GM23338 (cell line): Measurements from ENCODE around the gene RXRB. TPM values are rescaled to one million over a fixed set of nuclear protein-coding genes. Genes with fewer than 3 reads are reported as not detected.

Experiments used
- ATAC-seq: fragments of 200-7000 bp; cut with Tn5 transposase; 3 replicates; pipeline ENCODE4 v1.9.1; 2020
- DNase-seq: peaks from one replicate; pipeline ENCODE4 v3.0.0-alpha.2; 2015; ENCODE audit warnings: low spot score
- H2AFZ ChIP-seq: fragments of 200-600 bp; sonication (generic); 2 replicates; pipeline ENCODE4 v1.8.0; 2016; ENCODE audit warnings: antibody characterized with exemption, mild to moderate bottlenecking, moderate library complexity
- H3F3A ChIP-seq: fragments of 200-600 bp; sonication (generic); replicated peaks from 2 replicates; pipeline ENCODE4 v1.8.0; 2017; ENCODE audit warnings: antibody characterized with exemption, mixed run types, low read depth
- H3K27ac ChIP-seq: fragments of 200-600 bp; sonication (generic); 2 replicates; pipeline ENCODE4 v1.6.1; 2016; ENCODE audit warnings: low read depth
- H3K27me3 ChIP-seq: fragments of 200-600 bp; sonication (generic); 2 replicates; pipeline ENCODE4 v1.8.0; 2016; ENCODE audit warnings: mild to moderate bottlenecking, mixed run types, moderate library complexity; ENCODE audit not compliant: insufficient read depth
- H3K36me3 ChIP-seq: fragments of 200-600 bp; sonication (generic); 2 replicates; pipeline ENCODE4 v1.8.0; 2016; ENCODE audit warnings: mild to moderate bottlenecking; ENCODE audit not compliant: insufficient read depth
- H3K4me1 ChIP-seq: fragments of 200-600 bp; sonication (generic); 2 replicates; pipeline ENCODE4 v1.8.0; 2016; ENCODE audit warnings: mild to moderate bottlenecking, moderate library complexity; ENCODE audit not compliant: insufficient read depth
- H3K4me2 ChIP-seq: fragments of 200-600 bp; sonication (generic); 2 replicates; pipeline ENCODE4 v1.7.1; 2017; ENCODE audit warnings: mixed run types
- H3K4me3 ChIP-seq: fragments of 200-600 bp; sonication (generic); 2 replicates; pipeline ENCODE4 v1.6.1; 2016; ENCODE audit warnings: mixed run types
- H3K79me2 ChIP-seq: fragments of 200-600 bp; sonication (generic); replicated peaks from 2 replicates; pipeline ENCODE4 v1.8.0; 2017; ENCODE audit warnings: mild to moderate bottlenecking; ENCODE audit not compliant: insufficient read depth
- H3K9me2 ChIP-seq: fragments of 200-600 bp; sonication (generic); 2 replicates; pipeline ENCODE4 v1.8.0; 2017; ENCODE audit not compliant: insufficient read depth
- H4K20me1 ChIP-seq: fragments of 200-600 bp; sonication (generic); replicated peaks from 2 replicates; pipeline ENCODE4 v1.8.0; 2017; ENCODE audit warnings: mild to moderate bottlenecking; ENCODE audit not compliant: insufficient read depth
- H3K27ac Mint-ChIP-seq: 2 replicates; pipeline ENCODE4 v1.8.0; 2020; ENCODE audit warnings: inconsistent platforms, mild to moderate bottlenecking, moderate library complexity, mixed read lengths
- H3K27me3 Mint-ChIP-seq: 3 replicates; pipeline ENCODE4 v1.8.0; 2022; ENCODE audit warnings: low read depth, mild to moderate bottlenecking, moderate library complexity, mixed read lengths, inconsistent platforms; ENCODE audit not compliant: insufficient read depth, poor library complexity
- H3K36me3 Mint-ChIP-seq: 3 replicates; pipeline ENCODE4 v1.8.0; 2021; ENCODE audit warnings: low read depth, mild to moderate bottlenecking, inconsistent platforms, moderate library complexity, mixed read lengths
- H3K4me1 Mint-ChIP-seq: 3 replicates; pipeline ENCODE4 v1.8.0; 2020; ENCODE audit warnings: mild to moderate bottlenecking, inconsistent platforms, mixed read lengths
- H3K4me3 Mint-ChIP-seq: 3 replicates; pipeline ENCODE4 v1.8.0; 2021; ENCODE audit warnings: moderate library complexity, mild to moderate bottlenecking, inconsistent platforms, mixed read lengths
- H3K9me3 Mint-ChIP-seq: 3 replicates; pipeline ENCODE4 v1.8.0; 2020; ENCODE audit warnings: moderate library complexity, mild to moderate bottlenecking, inconsistent platforms, mixed read lengths
- CREB1 ChIP-seq: fragments of 250-450 bp; sonication (Bioruptor Pico); IDR thresholded peaks from 2 replicates; pipeline ENCODE4 v1.5.0; 2020; ENCODE audit warnings: low read depth, mild to moderate bottlenecking, moderate library complexity
- EZH2 ChIP-seq: fragments of 200-600 bp; sonication (generic); IDR thresholded peaks from one replicate; pipeline ENCODE4 v1.8.0; 2017; ENCODE audit warnings: antibody characterized with exemption, mild to moderate bottlenecking, low read depth; ENCODE audit not compliant: unreplicated experiment
- EZH2phosphoT487 ChIP-seq: fragments of 200-600 bp; sonication (generic); IDR thresholded peaks from one replicate; pipeline ENCODE4 v1.8.1; 2018; ENCODE audit warnings: antibody characterized with exemption; ENCODE audit not compliant: unreplicated experiment
- JUNB ChIP-seq: IDR thresholded peaks from one replicate; pipeline ENCODE4 v1.6.1; 2016; ENCODE audit warnings: antibody characterized with exemption; ENCODE audit not compliant: unreplicated experiment
- NANOG ChIP-seq: IDR thresholded peaks from 2 replicates; pipeline ENCODE4 v1.6.1; 2016; ENCODE audit warnings: antibody characterized with exemption, borderline replicate concordance
- STAT1 ChIP-seq: IDR thresholded peaks from one replicate; pipeline ENCODE4 v1.6.1; 2016; ENCODE audit warnings: antibody characterized with exemption; ENCODE audit not compliant: unreplicated experiment
- polyA plus RNA-seq: library from polyadenylated mRNA; unstranded; fragments of >200 nt; fragmentation: Nextera tagmentation; extraction: Ambion mirVana; gene quantifications from 2 replicates; pipeline ENCODE4 v1.2.1, GENCODE V29; 2016
- total RNA-seq: library from RNA; depleted of rRNA; stranded (reverse); fragments of >200 nt; shearing (Covaris generic); gene quantifications from 2 replicates; pipeline ENCODE4 v1.2.3, GENCODE V29; 2014
- TF ChIP-seq, protein P1 (sequence below), 2 experiments: fragments of 200-600 bp in 1 of 2; sonication (generic) in 1 of 2; conservative IDR thresholded peaks; 2 replicates each; pipeline versions ENCODE4 v1.5.1 to v1.6.1; 2016 to 2017; ENCODE audit warnings: antibody characterized with exemption in 2 of 2, low read depth in 2 of 2, mild to moderate bottlenecking in 2 of 2, moderate library complexity in 1 of 2
- TF ChIP-seq, protein P2 (sequence below): fragments of 250-450 bp; sonication (Bioruptor Pico); IDR thresholded peaks from 2 replicates; pipeline ENCODE4 v1.5.0; 2020; ENCODE audit warnings: mild to moderate bottlenecking, moderate library complexity
- TF ChIP-seq, protein P3 (sequence below): IDR thresholded peaks from one replicate; pipeline ENCODE4 v1.6.1; 2018; ENCODE audit warnings: antibody characterized with exemption; ENCODE audit not compliant: unreplicated experiment
- TF ChIP-seq, protein P4 (sequence below): IDR thresholded peaks from 2 replicates; pipeline ENCODE4 v1.6.1; 2016; ENCODE audit warnings: antibody characterized with exemption

Gene RXRB
- total and polyA plus RNA-seq, 2 experiments from 2014 or later, result 6.9 to 11.6 TPM

DNA sequence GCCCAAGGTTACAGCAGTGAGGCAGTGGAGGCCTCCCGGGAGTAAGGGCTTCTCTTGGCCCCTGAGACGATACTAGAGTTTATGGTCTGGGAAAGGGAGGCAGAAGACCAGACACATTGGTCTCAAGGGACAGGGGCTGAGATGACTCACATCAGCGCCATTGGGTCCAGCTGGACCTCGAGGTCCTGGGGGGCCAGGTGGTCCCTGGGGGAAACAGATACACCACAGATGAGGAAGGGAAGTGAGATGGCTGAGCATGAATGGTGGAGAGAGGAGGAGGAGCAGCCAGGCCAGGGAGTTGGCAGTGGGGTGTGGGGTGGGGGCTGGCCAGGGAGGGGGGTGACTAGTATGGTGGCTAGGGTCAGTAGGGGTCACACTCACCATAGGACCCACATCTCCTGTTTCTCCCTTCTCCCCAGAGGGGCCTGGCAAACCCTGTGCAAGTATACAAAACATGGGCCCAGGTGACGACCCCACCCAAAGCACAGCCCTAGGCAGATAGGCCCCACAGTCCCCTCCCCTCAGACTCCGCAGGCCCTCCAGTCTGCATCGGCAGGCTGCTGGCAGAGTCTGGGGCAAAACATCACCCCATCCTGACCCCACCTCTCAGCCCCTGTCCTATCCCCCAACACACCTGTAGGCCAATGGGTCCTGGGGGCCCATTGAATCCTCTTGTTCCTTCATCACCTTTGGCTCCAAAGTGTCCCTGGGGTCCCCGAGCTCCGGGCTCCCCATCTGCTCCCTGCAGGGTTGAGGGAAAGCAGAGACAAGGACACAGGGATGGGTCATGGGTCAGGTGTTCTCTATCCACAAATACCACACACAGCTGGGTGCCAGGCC lies 30.1 kb downstream of the RXRB start:
- DNase-seq, result no peak
- Histone ChIP-seq H2AFZ (no peak overlapping the region), H3F3A (no peaks in the 10 kb centered on the region), H3K9me2 (no peaks in the 10 kb centered on the region), H3K4me1 (no peaks in the 10 kb centered on the region; the same call in 1 of the 2 replicates), H3K27me3 (no peaks in the 10 kb centered on the region), H3K36me3 (no peaks in the 10 kb centered on the region), H3K4me3 (no peak overlapping the region), H3K4me2 (no peak overlapping the region), H3K79me2 (no peaks in the 10 kb centered on the region), H4K20me1 (no peaks in the 10 kb centered on the region), H3K27ac (no peak overlapping the region)
- ATAC-seq, result no peak
- Mint-ChIP-seq H3K27ac (no peak overlapping the region; the same call in 1 of the 2 replicates), H3K9me3 (no peaks in the 10 kb centered on the region; the same call in 1 of the 3 replicates), H3K4me1 (peaks cover 6% of the 10 kb centered on the region; the same call in 2 of the 3 replicates), H3K36me3 (no peaks in the 10 kb centered on the region), H3K4me3 (no peak overlapping the region), H3K27me3 (peaks cover 16% of the 10 kb centered on the region)
- TF ChIP-seq, protein P1, sequence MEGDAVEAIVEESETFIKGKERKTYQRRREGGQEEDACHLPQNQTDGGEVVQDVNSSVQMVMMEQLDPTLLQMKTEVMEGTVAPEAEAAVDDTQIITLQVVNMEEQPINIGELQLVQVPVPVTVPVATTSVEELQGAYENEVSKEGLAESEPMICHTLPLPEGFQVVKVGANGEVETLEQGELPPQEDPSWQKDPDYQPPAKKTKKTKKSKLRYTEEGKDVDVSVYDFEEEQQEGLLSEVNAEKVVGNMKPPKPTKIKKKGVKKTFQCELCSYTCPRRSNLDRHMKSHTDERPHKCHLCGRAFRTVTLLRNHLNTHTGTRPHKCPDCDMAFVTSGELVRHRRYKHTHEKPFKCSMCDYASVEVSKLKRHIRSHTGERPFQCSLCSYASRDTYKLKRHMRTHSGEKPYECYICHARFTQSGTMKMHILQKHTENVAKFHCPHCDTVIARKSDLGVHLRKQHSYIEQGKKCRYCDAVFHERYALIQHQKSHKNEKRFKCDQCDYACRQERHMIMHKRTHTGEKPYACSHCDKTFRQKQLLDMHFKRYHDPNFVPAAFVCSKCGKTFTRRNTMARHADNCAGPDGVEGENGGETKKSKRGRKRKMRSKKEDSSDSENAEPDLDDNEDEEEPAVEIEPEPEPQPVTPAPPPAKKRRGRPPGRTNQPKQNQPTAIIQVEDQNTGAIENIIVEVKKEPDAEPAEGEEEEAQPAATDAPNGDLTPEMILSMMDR (conservative IDR thresholded peaks at IDR 0.05; ENCODE audit: low read depth in 2 of 2), result no peak
- TF ChIP-seq, protein P2, sequence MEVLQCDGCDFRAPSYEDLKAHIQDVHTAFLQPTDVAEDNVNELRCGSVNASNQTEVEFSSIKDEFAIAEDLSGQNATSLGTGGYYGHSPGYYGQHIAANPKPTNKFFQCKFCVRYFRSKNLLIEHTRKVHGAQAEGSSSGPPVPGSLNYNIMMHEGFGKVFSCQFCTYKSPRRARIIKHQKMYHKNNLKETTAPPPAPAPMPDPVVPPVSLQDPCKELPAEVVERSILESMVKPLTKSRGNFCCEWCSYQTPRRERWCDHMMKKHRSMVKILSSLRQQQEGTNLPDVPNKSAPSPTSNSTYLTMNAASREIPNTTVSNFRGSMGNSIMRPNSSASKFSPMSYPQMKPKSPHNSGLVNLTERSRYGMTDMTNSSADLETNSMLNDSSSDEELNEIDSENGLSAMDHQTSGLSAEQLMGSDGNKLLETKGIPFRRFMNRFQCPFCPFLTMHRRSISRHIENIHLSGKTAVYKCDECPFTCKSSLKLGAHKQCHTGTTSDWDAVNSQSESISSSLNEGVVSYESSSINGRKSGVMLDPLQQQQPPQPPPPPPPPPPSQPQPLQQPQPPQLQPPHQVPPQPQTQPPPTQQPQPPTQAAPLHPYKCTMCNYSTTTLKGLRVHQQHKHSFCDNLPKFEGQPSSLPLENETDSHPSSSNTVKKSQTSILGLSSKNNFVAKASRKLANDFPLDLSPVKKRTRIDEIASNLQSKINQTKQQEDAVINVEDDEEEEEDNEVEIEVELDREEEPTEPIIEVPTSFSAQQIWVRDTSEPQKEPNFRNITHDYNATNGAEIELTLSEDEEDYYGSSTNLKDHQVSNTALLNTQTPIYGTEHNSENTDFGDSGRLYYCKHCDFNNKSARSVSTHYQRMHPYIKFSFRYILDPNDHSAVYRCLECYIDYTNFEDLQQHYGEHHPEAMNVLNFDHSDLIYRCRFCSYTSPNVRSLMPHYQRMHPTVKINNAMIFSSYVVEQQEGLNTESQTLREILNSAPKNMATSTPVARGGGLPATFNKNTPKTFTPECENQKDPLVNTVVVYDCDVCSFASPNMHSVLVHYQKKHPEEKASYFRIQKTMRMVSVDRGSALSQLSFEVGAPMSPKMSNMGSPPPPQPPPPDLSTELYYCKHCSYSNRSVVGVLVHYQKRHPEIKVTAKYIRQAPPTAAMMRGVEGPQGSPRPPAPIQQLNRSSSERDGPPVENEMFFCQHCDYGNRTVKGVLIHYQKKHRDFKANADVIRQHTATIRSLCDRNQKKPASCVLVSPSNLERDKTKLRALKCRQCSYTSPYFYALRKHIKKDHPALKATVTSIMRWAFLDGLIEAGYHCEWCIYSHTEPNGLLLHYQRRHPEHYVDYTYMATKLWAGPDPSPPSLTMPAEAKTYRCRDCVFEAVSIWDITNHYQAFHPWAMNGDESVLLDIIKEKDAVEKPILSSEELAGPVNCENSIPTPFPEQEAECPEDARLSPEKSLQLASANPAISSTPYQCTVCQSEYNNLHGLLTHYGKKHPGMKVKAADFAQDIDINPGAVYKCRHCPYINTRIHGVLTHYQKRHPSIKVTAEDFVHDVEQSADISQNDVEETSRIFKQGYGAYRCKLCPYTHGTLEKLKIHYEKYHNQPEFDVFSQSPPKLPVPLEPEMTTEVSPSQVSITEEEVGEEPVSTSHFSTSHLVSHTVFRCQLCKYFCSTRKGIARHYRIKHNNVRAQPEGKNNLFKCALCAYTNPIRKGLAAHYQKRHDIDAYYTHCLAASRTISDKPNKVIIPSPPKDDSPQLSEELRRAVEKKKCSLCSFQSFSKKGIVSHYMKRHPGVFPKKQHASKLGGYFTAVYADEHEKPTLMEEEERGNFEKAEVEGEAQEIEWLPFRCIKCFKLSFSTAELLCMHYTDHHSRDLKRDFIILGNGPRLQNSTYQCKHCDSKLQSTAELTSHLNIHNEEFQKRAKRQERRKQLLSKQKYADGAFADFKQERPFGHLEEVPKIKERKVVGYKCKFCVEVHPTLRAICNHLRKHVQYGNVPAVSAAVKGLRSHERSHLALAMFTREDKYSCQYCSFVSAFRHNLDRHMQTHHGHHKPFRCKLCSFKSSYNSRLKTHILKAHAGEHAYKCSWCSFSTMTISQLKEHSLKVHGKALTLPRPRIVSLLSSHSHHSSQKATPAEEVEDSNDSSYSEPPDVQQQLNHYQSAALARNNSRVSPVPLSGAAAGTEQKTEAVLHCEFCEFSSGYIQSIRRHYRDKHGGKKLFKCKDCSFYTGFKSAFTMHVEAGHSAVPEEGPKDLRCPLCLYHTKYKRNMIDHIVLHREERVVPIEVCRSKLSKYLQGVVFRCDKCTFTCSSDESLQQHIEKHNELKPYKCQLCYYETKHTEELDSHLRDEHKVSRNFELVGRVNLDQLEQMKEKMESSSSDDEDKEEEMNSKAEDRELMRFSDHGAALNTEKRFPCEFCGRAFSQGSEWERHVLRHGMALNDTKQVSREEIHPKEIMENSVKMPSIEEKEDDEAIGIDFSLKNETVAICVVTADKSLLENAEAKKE, result no peak
- TF ChIP-seq NANOG (no peak), STAT1 (no peak), EZH2phosphoT487 (no peak), JUNB (no peak), CREB1 (CRISPR knock-in tag) (no peak), EZH2 (no peak)
- TF ChIP-seq, protein P3, sequence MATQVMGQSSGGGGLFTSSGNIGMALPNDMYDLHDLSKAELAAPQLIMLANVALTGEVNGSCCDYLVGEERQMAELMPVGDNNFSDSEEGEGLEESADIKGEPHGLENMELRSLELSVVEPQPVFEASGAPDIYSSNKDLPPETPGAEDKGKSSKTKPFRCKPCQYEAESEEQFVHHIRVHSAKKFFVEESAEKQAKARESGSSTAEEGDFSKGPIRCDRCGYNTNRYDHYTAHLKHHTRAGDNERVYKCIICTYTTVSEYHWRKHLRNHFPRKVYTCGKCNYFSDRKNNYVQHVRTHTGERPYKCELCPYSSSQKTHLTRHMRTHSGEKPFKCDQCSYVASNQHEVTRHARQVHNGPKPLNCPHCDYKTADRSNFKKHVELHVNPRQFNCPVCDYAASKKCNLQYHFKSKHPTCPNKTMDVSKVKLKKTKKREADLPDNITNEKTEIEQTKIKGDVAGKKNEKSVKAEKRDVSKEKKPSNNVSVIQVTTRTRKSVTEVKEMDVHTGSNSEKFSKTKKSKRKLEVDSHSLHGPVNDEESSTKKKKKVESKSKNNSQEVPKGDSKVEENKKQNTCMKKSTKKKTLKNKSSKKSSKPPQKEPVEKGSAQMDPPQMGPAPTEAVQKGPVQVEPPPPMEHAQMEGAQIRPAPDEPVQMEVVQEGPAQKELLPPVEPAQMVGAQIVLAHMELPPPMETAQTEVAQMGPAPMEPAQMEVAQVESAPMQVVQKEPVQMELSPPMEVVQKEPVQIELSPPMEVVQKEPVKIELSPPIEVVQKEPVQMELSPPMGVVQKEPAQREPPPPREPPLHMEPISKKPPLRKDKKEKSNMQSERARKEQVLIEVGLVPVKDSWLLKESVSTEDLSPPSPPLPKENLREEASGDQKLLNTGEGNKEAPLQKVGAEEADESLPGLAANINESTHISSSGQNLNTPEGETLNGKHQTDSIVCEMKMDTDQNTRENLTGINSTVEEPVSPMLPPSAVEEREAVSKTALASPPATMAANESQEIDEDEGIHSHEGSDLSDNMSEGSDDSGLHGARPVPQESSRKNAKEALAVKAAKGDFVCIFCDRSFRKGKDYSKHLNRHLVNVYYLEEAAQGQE, result no peak
- TF ChIP-seq, protein P4, sequence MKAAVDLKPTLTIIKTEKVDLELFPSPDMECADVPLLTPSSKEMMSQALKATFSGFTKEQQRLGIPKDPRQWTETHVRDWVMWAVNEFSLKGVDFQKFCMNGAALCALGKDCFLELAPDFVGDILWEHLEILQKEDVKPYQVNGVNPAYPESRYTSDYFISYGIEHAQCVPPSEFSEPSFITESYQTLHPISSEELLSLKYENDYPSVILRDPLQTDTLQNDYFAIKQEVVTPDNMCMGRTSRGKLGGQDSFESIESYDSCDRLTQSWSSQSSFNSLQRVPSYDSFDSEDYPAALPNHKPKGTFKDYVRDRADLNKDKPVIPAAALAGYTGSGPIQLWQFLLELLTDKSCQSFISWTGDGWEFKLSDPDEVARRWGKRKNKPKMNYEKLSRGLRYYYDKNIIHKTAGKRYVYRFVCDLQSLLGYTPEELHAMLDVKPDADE, result no peak
